NCI-H1436 treated with DMSO at 0.1 percent for 48 hours (cell line): ENCODE data around the gene PRDX1.

Experiments used
- DNase-seq: peaks from one replicate; lab custom pipeline; 2025; lab: John Stamatoyannopoulos, UW

Gene PRDX1

DNA sequence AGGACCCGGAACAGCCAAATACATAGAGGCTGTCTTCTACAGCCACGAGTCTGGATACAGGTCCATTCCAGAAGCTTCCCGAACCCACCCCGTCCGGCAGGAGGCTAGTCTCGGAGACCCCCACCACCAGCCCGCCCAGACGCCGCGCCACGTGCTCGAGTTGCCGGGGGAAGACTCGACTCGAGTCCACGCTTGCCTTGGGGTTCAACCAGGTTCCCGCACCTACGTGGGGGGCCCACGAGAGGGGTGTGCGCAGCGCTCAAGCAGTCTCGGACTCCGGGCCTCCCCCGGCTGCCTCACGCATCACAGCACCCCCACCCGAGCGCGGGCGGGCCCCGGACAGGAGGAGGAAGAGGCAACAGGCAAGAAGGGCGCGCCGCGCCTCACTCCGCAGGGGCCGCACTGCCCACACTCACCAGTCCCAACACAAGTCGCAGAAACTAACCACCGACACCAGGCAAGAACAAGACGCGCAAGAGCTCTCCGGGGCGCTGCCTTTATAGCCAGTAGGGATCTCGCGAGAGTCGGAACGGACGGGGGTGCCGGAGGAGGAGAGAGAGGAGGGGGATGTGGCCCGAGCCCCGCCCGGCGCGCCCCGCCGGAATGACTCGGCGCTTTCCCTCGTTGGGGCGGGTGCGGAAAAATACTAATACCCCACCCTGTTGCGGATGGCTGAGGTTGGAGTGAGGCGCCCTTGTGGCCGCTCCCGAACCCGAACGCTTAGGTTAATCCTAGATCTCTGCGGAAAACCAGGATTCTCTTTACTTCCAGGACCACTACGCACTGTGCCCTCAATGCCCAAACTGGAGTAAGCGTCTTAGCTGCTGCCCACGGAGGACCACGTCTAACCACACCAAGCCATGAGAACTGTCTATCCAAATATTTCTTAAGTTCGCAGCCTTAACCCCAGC lies at the start of gene PRDX1:
Gene PRDX1 (minus strand): TSS at position 472 of the 911 bp plus-strand sequence. CDS start 2,841 bp downstream, outside the sequence.
- peak; percentile 57 for DNase-seq

- DNase-seq, result no peak
Measured at GRCh38 chr1:45570631-45571030, 48.9 kb upstream of the PRDX1 start.

DNA sequence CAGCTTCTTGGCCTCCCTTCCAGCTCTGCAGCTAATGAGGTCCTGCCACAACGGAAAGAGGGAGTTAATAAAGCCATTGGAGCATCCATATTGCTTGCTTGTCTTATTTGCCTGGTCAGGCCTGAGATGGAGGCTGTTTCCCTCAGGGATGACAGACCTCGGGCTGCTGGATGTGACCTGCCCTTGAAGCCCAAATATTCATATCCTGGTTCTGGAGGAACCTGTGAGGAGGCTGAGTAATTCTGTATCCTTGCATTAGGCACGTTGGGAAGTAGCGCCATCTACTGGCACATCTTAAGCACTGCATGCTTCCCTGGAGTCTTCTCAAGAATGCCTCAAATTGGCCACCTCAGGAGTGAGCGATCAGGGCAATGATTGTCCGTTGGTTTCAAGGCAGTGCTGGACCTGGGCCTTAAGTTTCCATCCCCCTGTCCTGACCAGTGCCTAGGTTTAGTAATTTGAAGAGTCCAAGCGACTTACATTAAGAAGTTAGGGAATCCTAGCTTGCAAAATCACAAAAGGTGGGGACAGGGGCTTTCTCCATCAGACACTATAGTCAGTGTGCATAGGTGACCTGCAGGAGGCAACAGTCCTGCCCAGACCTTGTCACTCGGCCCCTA lies 48.4 kb upstream of the PRDX1 start:
- peak; percentile 30 for DNase-seq

- no peak for DNase-seq
Measured at GRCh38 chr1:45569571-45569961, 47.9 kb upstream of the PRDX1 start.

DNA sequence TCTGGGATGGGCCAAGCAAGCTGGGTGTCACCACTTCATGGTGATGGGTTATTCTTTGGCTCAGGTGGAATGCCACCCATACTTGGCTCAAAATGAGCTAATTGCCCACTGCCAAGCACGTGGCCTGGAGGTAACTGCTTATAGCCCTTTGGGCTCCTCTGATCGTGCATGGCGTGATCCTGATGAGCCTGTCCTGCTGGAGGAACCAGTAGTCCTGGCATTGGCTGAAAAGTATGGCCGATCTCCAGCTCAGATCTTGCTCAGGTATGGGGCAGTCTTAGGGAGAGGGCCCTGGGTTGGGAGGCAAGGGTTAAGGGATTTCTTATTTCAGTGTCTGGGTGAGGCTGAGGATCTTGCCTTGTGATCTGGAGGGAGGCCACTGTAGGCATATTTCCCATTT lies 46.7 kb upstream of the PRDX1 start:
- DNase-seq, result no peak

DNA sequence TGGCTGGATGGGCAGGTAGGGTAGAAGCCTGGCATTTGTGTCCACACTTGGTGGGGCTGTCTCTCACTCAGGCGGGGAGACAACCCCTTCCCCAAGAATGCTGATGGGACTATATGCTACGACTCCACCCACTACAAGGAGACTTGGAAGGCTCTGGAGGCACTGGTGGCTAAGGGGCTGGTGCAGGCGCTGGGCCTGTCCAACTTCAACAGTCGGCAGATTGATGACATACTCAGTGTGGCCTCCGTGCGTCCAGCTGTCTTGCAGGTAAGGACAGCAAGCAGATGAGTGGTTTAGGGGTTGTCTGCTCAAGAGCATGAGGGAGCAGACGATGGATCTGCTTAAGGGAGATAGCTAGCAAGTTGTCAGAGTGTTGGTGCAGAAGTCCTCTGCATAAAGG lies 46.2 kb upstream of the PRDX1 start:
- no peak for DNase-seq

DNA sequence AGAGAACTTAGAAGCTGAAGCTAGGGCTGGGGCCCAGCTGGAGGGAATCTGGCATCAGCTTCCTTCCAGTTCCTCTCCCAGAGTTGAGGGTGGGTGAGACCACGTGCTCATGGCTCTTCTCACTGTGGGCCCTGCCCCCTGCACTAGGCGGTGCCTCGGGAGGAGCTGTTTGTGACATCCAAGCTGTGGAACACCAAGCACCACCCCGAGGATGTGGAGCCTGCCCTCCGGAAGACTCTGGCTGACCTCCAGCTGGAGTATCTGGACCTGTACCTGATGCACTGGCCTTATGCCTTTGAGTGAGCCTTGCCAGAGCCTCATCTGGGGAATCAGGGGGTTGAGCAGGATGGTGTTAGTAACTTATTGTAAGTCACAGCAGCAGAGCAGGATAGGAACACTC lies 45.0 kb upstream of the PRDX1 start:
- no peak for DNase-seq

- no peak for DNase-seq
Measured at GRCh38 chr1:45563843-45564242, 42.2 kb upstream of the PRDX1 start.

GRCh38 chr1:45557422-45557944 lies 35.8 kb upstream of the PRDX1 start:
- DNase-seq, result no peak

DNA sequence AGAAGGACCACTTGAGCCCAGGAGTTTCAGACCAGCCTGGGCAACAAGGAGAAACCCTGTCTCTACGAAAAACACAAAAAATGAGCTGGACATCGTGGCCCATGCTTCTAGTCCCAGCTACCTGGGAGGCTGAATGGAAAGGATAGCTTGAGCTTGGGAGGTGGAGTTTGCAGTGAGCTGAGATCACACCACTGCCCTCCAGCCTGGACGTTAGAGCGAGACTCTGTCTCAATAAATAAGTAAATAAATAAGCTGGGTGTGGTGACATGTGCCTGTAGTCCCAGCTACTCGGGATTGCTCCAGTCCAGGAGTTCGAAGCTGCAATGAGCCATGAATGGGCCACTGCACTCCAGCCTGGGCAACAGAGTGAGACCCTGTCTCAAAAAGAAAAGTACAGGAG lies 32.5 kb upstream of the PRDX1 start:
- DNase-seq, result no peak

GRCh38 chr1:45552331-45552730 lies 30.6 kb upstream of the PRDX1 start:
- DNase-seq, result no peak

- no peak for DNase-seq
Measured at GRCh38 chr1:45551684-45552083, 30.0 kb upstream of the PRDX1 start.

DNA sequence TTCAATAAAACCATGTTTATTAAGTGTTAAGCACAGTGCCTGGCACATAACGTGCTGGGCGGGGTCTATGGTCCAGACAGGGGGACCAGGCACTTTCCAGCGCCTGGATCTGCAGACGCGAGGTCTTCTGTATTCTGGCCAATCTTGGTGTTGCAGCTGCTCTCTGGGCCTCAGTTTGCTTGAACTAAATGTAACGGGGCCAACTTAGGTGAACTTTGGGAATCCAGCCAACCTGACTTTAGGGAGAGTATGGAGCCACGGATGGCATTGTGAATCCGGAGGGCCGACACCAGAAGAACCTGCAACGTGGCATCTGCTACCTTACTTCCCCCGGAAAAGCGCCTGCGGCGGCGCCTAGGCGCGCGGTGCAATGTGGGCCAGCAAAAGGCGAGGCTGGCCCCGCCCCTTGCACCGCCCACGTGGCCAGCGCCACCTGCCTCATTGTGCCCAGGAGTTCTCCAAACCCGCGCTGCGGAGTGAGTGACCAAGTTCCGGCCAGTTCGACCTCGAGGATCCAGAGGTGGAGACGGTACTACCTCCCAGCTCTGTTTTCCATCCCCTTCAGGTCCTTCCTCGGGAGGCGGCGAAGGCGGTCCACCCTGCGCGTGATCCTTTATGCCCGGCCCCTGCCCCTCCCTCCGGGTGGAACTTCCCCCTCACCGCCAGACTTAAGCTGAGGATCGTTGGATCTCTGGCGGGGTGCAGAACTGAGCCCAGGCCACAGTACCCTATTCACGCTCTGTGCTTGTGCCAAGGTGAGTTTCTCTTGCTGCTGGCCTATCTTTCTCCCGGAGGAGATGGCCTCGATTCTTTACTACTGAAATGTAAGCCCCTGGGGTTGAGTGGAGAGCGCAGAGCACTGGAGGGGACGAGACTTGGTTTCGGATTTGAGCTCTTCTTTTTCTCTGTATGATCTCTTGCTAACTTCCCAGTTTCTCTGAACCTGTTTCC lies 29.0 kb upstream of the PRDX1 start, which contains the start of gene AKR1A1:
Gene AKR1A1 (plus strand): TSS at position 426 of the 951 bp plus-strand sequence. CDS start 10,969 bp downstream, outside the sequence.
- DNase-seq, result peak; percentile 49

GRCh38 chr1:45545553-45546310 lies 24.0 kb upstream of the PRDX1 start:
- DNase-seq, result no peak

GRCh38 chr1:45545019-45545493 lies 23.4 kb upstream of the PRDX1 start:
- no peak for DNase-seq

DNA sequence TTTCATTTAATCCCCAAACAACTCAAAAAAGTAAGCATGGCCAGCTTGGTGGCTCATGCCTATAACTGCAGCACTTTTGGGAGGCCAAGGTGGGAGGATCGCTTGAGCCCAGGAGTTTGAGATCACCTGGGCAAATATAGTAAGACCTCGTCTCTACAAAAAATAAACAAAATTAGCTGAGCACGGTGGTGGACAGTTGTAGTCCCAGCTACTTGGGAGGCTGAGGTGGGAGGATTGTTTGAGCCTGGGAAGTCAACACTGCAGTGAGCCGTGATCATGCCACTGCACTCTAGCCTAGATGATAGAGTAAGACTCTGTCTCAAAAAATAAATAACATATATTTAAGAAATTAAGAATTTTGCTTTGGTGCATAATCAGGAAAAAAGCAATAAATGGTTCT lies 22.8 kb upstream of the PRDX1 start:
- no peak for DNase-seq

DNA sequence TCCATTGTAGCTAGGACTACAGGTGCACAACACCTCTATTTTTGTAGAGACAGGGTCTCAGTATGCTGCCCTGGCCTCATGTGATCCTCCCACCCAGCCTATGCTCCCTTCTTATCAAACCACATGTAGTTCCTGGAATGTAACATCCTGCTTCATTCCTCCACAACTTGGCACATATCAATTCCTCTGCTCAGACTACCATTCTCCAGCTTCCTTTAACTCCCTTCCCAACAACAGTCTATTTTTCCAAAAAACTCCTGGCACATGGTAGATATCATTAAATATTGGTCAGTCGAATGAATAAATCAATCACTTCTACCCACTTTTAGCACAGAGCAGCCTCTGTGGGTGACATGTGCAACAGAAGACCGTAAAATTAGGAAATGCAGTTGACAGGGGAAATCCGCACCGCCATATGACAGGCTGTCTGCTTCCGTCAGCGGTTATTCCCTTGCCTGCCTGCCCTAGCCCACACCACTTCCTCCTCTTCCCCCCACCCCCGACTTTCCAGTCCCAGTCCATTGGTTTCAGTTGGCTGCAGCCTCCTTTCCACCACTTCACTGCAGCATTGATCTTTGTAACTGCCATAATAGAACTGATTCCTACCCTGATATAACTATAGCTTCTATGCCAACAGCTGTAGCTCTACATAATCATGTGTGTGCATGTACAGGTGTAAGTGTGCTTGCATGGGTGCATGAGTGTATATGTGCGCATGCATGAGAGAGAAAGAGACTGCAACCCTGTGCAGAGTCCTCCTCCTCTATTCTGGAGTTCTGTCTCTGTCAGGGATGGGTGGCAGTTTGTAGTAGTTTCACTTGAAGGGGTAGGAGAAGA lies 22.1 kb upstream of the PRDX1 start:
- no peak for DNase-seq

GRCh38 chr1:45542591-45542990 lies 20.9 kb upstream of the PRDX1 start:
- no peak for DNase-seq

DNA sequence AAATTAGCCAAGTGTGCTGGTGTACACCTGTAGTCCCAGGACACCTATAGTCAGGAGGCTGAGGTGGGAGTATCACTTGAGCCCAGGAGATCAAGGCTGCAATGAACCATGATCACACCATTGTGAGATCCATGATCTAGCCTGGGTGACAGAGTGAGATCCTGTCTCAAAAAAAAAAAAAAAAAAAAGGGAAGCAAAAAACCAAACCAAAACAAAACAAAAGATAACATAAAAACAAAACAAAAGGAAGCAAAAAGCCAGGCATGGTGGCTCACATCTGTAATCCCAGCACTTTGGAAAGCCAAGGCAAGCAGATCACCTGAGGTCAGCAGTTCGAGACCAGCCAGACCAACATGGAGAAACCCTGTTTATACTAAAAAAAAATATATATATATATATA lies 19.5 kb upstream of the PRDX1 start:
- no peak for DNase-seq

DNA sequence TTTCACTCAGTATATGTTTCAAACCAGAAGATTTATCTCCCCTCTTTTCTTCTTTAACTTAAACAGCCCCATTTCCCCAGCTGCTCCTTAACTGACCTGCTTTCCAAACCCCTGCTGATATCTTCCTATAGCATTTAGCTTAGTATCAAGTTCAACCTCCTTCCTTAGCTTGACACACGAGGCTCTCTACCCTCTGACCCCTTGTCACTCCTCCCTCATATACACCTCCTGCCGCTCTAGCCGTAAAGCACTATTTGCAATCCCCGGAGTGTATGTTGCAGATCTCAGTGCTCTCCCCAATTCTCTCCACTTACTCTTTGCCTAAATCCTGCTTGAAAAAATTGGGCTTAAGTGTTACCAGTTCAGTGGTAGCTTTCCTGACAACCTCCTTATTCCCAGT lies 15.2 kb upstream of the PRDX1 start:
- no peak for DNase-seq
